ENCODE results near the gene LMO2. TPM values are rescaled to one million over a fixed set of nuclear protein-coding genes. Genes with fewer than 3 reads are reported as not detected.
"Not testable (repeated sequence)": the region's sequence is repeated elsewhere in the genome, so short reads cannot be mapped to it uniquely, and the experiment has no call there.

The LMO2 gene
- polyA plus RNA-seq, 3 donors: 48.8 to 140 (median 75.8) TPM

DNA sequence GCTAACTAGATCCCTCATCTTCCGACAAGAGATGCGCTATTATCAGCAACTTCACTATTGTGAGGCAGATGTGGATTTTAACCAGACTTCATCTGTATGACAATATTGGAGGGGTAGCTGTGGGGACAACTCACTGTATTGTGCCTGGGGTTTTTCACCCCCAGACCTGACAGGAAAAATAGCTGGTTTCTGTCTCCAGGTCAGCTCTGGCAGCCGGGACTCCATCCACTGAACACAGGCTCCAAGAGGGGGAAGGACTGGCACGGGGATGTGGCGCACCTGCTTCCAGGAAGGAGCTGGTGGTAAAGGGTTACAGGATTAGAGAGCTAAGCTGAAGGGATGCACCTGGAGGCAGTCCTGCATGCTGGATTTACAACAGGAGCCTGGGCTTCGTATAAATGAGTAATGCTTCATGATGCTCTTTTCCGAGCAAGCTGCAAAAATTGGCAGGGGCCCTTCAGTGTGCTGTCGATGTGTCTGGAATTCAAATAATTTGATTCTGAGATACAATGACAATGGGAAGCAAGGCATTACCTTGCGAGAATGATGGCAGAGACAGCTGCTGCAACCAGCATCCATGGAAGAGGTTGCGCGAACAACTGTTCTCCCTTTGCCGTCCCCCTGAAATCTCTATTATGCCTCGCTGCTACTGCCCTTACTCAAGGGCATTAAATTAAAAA is 49.5 kb downstream of the LMO2 start:
- no peaks in the 10 kb centered on the region for H3K9me3 ChIP-seq (replicated peaks in 1 of 2; ENCODE audit: control insufficient read depth in 1 of 2, insufficient read depth in 1 of 2, low read length in 2 of 2)
- intact Hi-C loops (cut with micrococcal nuclease): no loop called here
- H4K20me1 ChIP-seq (ENCODE audit: insufficient read depth, low read length): no peaks in the 10 kb centered on the region
- H3K9ac ChIP-seq (ENCODE audit: insufficient read depth, low read length, poor library complexity, severe bottlenecking): no peak overlapping the region
- H3K4me2 ChIP-seq (replicated peaks; ENCODE audit: extremely low read depth, low read length, poor library complexity, severe bottlenecking): no peak overlapping the region
- no peaks in the 10 kb centered on the region for H3K79me2 ChIP-seq (ENCODE audit: insufficient read depth, low read length)
- no peaks in the 10 kb centered on the region for H3K36me3 ChIP-seq (replicated peaks in 1 of 2; ENCODE audit: control insufficient read depth in 1 of 2, insufficient read depth in 2 of 2, low read length in 2 of 2)
- DNase-seq: no peak
- Mint-ChIP-seq H3K36me3 (no peaks in the 10 kb centered on the region), H3K4me1 (no peaks in the 10 kb centered on the region), H3K27me3 (ENCODE audit: low read depth in 3 of 3) (peaks cover 2 to 9% (median 6%) of the 10 kb centered on the region in 3 donors), H3K4me3 (no peak overlapping the region), H3K27ac (no peak overlapping the region), H3K9me3 (no peaks in the 10 kb centered on the region)
- H3K27ac ChIP-seq (ENCODE audit: low read depth in 1 of 2, low read length in 2 of 2): no peak overlapping the region
- no peaks in the 10 kb centered on the region for H3K27me3 ChIP-seq (ENCODE audit: control insufficient read depth in 2 of 2, insufficient read depth in 2 of 2, low read length in 2 of 2)
- no peak overlapping the region for H3K4me3 ChIP-seq (replicated peaks in 1 of 3; ENCODE audit: low read depth in 2 of 3, low read length in 3 of 3)
- TF ChIP-seq, protein P1, sequence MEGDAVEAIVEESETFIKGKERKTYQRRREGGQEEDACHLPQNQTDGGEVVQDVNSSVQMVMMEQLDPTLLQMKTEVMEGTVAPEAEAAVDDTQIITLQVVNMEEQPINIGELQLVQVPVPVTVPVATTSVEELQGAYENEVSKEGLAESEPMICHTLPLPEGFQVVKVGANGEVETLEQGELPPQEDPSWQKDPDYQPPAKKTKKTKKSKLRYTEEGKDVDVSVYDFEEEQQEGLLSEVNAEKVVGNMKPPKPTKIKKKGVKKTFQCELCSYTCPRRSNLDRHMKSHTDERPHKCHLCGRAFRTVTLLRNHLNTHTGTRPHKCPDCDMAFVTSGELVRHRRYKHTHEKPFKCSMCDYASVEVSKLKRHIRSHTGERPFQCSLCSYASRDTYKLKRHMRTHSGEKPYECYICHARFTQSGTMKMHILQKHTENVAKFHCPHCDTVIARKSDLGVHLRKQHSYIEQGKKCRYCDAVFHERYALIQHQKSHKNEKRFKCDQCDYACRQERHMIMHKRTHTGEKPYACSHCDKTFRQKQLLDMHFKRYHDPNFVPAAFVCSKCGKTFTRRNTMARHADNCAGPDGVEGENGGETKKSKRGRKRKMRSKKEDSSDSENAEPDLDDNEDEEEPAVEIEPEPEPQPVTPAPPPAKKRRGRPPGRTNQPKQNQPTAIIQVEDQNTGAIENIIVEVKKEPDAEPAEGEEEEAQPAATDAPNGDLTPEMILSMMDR (IDR thresholded peaks at IDR 0.05): no peak
- no peaks in the 10 kb centered on the region for H3K4me1 ChIP-seq (ENCODE audit: control insufficient read depth in 1 of 2, insufficient read depth in 2 of 2, low read length in 2 of 2)
- 93% methylated on average over 6 of the region's 13 CpGs for WGBS (ENCODE audit: insufficient coverage)
- H2AFZ ChIP-seq (ENCODE audit: insufficient read depth, low read depth, low read length, poor library complexity, severe bottlenecking): no peak overlapping the region

DNA sequence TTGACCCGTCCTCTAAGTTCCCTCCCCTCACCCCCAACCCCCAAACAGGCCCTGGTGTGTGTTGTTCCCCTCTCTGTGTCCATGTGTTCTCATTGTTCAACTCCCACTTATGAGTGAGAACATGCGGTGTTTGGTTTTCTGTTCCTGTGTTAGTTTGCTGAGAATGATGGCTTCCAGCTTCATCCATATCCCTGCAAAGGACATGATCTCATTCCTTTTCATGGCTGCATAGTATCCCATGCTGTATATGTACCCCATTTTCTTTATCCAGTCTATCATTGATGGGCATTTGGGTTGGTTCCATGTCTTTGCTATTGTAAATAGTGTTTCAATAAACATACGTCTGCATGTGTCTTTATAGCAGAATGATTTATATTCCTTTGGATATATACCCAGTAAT is 53.6 kb downstream of the LMO2 start:
- H3K4me1 Mint-ChIP-seq; H3K27ac Mint-ChIP-seq; H3K4me3 ChIP-seq (replicated peaks in 1 of 3; ENCODE audit: low read depth in 2 of 3, low read length in 3 of 3); H3K9me3 Mint-ChIP-seq; H4K20me1 ChIP-seq (ENCODE audit: insufficient read depth, low read length); H3K36me3 Mint-ChIP-seq; H3K4me1 ChIP-seq (ENCODE audit: control insufficient read depth in 1 of 2, insufficient read depth in 2 of 2, low read length in 2 of 2); H3K36me3 ChIP-seq (replicated peaks in 1 of 2; ENCODE audit: control insufficient read depth in 1 of 2, insufficient read depth in 2 of 2, low read length in 2 of 2); DNase-seq; H3K79me2 ChIP-seq (ENCODE audit: insufficient read depth, low read length); H2AFZ ChIP-seq (ENCODE audit: insufficient read depth, low read depth, low read length, poor library complexity, severe bottlenecking); H3K9me3 ChIP-seq (replicated peaks in 1 of 2; ENCODE audit: control insufficient read depth in 1 of 2, insufficient read depth in 1 of 2, low read length in 2 of 2); H3K27me3 ChIP-seq (ENCODE audit: control insufficient read depth in 2 of 2, insufficient read depth in 2 of 2, low read length in 2 of 2); H3K4me2 ChIP-seq (replicated peaks; ENCODE audit: extremely low read depth, low read length, poor library complexity, severe bottlenecking); H3K27ac ChIP-seq (ENCODE audit: low read depth in 1 of 2, low read length in 2 of 2); H3K9ac ChIP-seq (ENCODE audit: insufficient read depth, low read length, poor library complexity, severe bottlenecking); intact Hi-C loops (cut with micrococcal nuclease); H3K4me3 Mint-ChIP-seq; H3K27me3 Mint-ChIP-seq (ENCODE audit: low read depth in 3 of 3): not testable (repeated sequence)
- no CpG with 5 or more reads among the region's 3 CpGs for WGBS (ENCODE audit: insufficient coverage)

DNA sequence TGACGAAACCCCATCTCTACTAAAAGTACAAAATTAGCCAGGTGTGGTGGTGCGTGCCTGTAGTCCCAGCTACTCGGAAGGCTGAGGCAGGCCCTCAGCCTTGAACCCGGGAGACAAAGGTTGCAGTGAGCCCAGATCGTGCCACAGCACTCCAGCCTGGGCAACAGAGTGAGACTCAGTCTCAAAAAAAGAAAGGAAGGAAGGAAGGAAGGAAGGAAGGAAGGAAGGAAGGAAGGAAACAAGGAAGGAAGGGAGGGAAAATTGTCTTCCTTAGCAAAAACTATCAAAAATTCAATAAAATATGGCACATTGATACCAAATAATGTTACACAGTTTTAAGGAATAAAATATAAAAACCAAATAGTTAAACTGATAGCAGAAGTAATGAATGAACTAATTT is 54.5 kb downstream of the LMO2 start:
- H3K4me3 Mint-ChIP-seq; H3K79me2 ChIP-seq (ENCODE audit: insufficient read depth, low read length); H3K4me1 Mint-ChIP-seq; H3K4me1 ChIP-seq (ENCODE audit: control insufficient read depth in 1 of 2, insufficient read depth in 2 of 2, low read length in 2 of 2); DNase-seq; H3K4me2 ChIP-seq (replicated peaks; ENCODE audit: extremely low read depth, low read length, poor library complexity, severe bottlenecking); H3K9ac ChIP-seq (ENCODE audit: insufficient read depth, low read length, poor library complexity, severe bottlenecking); H3K36me3 ChIP-seq (replicated peaks in 1 of 2; ENCODE audit: control insufficient read depth in 1 of 2, insufficient read depth in 2 of 2, low read length in 2 of 2); H3K4me3 ChIP-seq (replicated peaks in 1 of 3; ENCODE audit: low read depth in 2 of 3, low read length in 3 of 3); H3K27ac ChIP-seq (ENCODE audit: low read depth in 1 of 2, low read length in 2 of 2); H3K9me3 Mint-ChIP-seq; H3K9me3 ChIP-seq (replicated peaks in 1 of 2; ENCODE audit: control insufficient read depth in 1 of 2, insufficient read depth in 1 of 2, low read length in 2 of 2); H4K20me1 ChIP-seq (ENCODE audit: insufficient read depth, low read length); H3K27me3 ChIP-seq (ENCODE audit: control insufficient read depth in 2 of 2, insufficient read depth in 2 of 2, low read length in 2 of 2); H3K27ac Mint-ChIP-seq; H2AFZ ChIP-seq (ENCODE audit: insufficient read depth, low read depth, low read length, poor library complexity, severe bottlenecking); intact Hi-C loops (cut with micrococcal nuclease); H3K36me3 Mint-ChIP-seq: not testable (repeated sequence)
- WGBS (ENCODE audit: insufficient coverage): 100% methylated on average over 2 of the region's 5 CpGs
- H3K27me3 Mint-ChIP-seq (ENCODE audit: low read depth in 3 of 3): peaks cover 6 to 12% (median 8%) of the 10 kb centered on the region in 3 donors

Data from CD14-positive monocyte (primary cell).